Measurements from ENCODE around the gene NAA40.

Gene NAA40

DNA sequence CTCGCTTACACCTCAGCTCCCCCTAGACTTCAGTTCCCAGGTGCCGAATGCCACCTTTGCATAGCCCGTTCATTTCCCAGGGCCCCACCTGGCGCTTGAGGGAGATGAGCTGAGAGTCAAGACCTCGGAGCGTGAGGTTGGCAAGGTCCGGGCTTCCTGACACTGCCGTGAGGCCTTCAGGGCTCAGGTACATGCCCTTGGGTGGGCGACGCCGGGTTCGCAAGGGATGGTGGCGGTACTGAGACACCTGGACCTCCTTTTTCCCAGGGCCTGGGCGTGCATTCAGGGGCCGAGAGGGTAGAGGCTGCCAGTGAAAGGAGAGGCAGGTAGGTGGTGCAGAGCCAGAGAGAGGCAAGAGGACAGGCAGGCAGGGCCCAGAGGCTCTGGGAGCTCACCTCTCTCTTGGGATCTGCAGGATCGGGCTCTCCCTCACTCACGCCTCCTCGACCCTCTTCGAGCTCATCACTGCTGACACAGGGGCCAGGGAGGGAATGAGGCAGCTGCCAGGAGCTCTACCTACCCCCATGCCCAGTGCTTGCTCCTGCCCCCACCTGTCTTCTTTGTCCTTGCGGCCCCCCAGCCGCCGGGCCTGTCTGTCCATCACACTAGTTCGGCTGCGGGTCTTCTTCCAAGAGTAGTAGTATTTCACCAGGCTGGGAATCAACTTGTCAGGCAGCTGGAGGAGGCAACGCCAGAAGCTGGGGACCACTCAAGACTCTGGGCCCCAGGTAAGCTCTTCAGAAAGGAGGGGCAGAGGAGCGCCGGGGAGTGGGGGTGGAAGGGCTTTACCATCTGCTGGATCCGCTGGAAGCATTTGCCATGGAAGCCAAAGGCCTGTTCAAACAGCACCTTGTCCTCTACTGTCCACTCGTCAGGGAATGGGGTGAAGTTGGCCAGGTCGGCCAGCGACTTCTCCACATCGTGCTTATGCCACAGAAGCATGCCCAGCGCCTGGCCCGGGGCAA is 24.7 kb upstream of the NAA40 start:
- DNase-seq (ENCODE audit: low spot score): no peak

DNA sequence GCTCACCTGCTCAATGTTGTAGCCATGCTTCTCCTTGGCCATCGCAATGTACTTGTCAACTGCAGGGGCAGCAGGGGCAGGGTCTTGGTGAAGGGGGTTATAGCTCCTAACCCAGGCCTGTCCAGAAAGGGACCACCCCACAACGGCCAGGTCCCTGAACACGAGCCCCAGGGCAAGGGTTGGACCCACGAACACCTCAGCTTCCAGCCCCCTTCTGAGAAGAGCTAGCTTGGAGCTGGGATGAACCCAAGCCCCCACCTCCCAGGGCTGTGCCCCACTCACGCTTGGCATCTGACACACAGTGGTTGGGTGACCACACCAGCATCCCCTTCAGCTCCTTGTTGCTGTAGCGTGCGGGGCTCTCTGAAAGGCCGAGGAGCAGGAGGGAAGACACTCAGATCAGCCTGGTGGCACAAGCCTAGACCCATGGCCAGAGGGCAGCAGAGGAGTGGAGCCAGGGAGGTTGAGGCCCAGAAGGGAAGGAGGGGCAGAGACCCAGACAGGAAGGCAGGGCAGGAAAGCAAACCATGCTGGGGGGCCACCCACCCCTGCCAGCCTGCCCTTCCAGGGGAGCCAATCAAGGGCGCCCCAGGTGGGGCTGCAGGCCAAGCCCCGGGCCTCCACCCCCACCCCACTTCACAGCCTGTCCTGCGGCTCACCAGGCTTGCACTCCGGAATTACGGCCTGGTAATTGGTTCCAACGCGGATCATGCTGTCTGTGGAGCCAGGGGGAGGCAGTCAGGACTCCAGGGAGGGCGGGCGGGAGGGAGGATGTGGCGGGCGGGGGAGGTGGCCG is 23.7 kb upstream of the NAA40 start:
- DNase-seq (ENCODE audit: low spot score): no peak

DNA sequence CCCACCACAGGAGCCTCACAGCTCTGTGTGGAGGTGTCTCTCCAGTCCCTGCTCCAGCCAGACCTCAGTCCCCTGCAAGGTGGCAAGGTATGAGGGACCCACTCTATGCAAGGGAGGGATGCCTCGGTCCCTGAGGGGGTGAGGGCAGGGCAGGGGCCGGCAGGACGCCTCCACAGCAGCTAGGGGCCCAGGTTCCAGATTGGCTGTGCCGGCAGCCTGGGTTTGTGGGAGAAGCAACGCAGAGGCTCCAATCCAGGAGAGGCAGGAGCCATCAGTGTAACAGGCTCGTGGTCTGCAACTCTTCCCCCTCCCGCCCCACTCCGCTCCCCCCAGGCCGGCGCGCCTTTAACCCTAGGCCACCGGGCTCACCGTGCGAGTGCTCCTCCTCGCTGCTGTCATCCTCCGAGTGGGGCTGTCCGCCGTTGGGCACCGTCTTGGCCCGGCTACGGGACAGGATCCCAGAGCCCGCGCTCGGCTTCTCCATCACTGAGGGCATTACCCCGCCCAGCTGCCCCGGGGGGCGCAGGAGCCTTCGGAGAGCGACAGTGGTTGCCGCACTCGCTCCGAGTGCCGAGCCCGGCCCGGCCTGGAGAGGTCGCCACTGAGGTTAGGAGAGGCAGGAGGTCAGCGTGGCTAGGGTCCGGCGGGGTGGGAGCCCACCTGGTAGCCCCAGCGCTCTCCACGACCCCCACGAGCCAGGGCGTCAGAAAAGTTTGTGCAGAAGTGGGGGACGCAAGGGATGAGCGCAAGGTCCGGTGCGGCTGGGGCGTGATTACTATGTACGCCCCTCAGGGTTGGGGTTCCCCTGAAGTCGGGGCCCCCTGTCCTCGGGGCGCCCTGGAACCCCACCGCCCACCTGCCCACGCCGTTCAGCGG is 22.6 kb upstream of the NAA40 start:
- peak; percentile 79 for DNase-seq (ENCODE audit: low spot score)

DNA sequence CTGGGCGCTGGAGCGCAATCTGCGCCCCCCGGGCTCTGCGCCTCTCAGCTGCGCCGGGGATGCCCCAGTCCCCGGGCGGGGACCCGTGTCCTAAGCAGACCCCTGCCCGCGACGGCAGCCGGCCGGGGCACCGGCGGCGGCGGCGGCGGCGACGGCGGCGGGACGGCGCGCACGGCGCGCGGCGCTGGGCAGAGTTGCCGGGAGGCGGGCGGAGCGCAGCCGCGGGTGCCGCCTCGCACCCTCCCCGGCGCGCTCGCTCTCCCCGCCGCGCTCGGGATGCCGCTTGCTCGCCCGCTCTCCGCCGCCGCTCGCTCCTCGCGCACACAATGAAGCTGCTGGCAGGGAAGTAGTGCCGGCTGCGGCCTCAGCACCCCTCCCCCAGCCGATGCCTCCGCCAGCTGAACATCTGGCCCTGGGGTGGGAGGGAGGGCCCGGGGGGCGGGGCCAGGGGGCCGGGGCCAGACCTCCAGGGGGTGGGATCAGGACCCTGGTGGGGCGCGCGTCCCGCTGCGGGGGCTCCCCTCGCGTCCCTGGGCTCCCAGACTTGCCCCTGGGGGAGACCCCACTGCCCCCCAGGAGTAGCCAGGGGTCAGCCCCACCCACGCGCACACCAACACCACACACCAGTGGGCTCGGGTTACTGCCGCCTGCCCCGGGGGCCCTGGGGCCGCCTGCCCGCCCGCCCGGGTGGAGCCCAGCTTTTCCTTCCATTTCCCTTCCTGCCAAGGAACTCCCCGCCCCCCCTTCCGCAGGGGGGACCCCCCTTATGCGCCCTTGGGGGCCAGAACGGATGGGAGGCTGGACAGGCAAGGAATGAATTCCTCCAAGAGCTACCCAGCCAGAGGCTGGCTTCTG is 21.7 kb upstream of the NAA40 start, which contains the start of gene RCOR2:
Gene RCOR2 (minus strand): TSS at position 328 of the 855 bp plus-strand sequence. CDS start 708 bp downstream, outside the sequence.
- DNase-seq (ENCODE audit: low spot score): peak; percentile 94

DNA sequence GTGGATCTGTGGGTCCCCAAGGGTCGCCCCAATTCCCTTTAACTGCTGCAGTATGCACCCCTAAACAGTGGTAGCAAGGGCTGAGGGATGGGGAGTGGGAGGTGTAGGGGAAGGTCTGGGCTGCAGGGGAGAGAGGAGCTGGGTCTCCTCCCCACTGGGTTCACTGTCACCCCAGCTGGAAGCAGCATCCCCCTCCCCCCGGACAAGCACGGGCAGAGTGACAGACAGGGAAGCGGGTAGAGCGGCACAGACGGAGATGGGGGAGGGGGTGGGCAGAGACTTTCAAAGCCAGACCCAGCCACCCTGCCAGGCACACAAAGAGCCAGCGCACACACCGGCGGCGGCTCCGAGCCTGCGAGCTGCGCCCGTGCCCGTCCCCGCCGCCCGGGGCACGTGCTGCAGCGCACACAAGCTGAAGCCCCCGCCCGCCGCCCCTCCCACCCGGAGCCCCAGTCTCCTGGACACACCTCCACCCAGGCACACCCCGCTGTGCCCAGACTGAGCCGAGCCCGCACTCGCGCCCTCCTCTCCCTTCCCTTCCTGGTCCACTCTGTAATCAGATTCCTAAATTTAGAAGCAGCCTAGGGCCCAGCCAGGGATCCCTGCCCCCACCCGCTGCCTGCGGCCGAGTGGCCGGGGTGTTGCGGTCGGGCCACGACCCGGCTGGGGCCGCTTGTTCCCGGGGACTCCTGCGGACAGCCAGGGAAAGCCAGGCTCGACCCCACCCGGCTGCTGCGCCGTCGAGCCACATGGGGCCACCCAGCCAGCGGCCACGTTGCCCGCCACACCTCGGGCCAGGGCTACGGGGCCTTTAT is 20.9 kb upstream of the NAA40 start:
- peak; percentile 79 for DNase-seq (ENCODE audit: low spot score)

DNA sequence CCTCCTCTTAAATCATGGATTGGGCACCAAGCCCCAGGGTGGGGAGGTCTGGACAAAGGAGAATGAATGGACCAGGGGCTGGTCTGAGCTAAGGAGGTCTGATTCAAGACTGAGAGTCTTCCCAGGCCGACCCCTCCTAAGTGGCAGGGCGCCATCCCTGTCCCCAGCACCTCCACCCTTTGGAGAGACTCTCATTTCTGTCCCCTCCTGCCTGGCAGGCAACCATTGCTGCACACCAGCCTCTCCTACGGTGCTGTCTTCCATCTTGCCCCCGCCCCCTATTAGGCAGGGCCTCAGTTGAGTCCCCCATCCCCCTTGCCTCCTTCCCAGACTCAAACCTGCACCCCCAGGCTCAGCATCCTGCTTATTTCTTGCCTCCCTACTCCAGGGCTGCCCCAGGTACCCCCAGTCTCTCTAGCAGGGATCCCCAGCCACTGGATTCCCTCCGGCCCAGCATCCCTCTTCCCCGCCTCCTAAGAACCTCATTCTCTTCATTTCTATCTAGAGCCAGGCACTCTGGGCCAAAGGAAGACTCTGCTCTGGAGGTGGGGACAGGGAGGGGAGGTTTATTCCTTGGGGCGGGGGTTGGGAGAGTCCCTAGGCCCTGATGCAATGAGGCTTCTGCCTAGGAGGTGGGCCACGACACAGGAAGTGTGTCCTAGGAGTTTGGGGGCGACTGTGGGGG is 20.2 kb upstream of the NAA40 start:
- DNase-seq (ENCODE audit: low spot score): no peak

DNA sequence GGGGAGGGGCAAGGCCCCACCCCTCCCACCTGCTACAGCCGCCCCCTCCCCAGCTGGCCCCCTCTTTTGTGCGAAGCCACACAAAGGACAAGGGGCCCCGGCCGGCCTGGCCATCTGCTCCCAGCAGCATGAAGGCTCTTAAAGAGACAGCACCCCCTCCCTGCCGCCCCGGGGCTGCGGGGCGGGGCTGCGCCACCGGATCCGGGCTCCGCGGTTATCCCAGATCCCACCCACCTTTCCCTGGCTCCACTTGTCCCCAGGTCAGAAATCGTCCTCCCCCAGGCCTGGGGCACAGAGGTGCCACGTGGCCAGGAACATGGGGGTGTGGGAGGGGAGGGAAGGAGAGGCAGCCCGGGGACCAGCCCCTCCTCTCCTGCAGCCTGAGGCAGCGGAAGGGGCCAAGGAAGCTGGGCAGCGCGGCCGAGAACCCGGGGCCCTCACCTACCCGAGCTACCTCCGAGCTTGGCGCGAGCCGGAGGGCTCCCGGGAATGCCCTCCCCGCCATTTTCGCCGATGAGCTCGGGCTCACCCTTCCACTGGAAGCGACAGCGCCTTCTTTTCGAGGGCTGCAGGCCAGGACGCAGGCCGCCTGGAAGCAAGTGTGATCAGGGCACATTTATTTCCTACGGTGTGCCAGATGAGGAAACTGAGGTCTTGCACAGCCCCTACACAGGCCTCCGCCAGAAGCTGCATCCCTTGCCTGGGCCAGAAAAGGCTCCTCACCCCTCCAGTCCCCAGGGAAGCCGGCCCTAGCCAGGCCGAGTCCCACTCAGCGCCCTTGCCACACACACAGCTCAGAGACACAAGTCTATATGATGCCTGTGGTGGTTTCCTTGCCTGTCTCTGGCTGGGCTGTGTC is 19.3 kb upstream of the NAA40 start:
- DNase-seq (ENCODE audit: low spot score): no peak

DNA sequence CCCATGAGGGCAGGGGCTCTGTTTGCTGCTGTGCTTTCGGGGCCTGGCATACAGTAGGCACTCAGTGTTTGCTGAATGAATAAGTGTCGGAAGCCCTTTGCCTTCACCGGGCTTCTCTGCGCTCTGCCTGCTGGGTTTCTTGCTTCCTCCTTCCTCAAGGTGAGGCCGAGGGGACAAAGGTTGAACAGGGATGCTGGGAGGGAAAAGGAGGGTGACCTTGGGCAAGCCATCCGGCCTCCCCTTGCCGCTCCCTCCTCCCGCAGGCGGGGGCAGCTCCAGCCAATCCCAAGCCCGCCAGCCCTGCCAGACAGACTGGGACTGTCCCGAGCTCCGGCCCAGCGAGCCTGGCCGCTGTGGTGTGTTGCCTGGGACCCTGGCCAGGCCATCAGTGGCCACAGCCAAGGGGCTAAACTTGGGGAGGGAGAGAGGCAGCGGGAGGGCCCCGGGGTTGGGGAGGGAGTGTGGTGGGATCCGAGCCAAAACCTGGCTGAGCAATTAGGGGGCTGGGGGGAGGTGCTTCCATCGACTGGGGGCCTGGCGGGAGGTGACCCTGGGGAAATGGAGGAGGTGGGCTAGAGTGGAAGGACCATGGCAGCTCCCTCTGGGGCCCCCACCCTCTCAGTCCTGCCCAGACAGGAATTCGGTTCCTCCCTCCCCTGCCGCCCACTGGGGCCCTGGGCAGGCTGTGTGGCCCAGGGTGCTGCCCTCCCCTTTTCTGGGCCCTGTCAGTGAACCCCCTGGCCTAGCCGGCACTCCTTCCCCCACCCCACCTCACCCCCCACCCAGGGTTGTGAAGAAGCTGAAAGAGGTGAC is 18.5 kb upstream of the NAA40 start:
- peak; percentile 70 for DNase-seq (ENCODE audit: low spot score)

DNA sequence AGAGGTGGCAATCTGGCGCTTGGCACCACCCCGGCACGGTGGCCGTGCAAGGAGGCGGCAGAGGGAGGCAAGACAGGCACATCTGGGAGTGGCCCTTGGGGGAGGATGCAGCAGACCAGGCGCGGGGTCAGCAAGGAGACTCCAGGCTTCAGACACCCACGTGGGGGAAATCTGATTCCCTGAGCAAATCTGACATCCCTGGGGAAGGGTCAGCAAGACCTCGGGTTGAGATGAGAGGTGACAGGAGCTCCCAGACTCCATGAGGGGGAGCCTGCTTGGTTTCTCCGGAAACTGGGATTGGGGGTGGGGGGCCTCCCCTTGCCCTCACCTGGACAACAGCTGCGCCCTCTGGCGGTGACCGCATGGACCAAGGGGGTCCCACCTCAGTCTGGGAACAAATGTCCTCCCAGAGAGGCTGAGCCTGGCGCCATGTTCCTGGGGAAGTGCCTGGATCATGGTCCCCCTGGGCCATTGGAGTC is 17.8 kb upstream of the NAA40 start:
- no peak for DNase-seq (ENCODE audit: low spot score)

DNA sequence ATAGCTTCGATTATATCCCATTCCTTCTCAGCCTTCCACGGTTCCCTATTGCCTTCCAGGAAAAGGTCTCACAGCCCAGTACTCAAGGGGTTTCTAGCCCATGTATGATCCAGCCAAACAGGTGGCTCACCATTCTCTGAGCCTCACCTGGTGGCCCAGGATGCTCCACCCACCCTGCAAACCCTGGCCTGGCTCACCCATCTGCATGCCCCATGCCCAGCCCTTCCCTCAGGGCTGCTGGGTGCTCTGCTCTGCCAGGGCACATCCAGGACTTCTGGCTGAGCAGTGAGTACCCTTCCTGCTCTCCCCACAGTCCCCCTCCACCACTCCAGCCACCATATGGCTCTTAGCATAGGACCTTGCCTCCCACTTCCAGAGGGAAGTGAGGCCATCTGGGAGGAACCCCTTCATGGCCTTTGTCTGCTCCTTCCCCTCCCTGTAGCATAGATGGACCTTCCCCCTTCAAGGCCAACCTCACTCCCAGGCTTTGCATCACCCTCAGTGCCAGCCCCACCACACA is 16.1 kb upstream of the NAA40 start:
- DNase-seq (ENCODE audit: low spot score): no peak

DNA sequence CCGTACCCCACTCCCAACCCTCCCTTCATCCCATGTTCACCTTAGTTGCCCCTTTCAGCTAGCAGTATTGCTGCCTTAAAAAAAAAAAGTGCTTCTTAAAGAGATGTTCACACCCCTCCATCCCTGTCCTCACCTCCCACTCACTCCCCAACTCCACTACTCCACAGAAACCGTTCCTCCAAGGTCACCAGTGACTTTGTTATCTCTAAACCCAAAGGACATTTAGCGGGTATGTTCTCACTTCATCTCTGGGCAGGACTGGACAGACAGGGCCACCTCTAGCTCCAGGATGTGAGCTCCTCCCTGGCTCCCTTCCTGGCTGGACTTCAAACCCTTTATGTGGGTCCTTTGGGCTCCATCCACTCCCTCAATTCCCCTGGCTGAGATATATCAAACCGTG is 15.5 kb upstream of the NAA40 start:
- no peak for DNase-seq (ENCODE audit: low spot score)

DNA sequence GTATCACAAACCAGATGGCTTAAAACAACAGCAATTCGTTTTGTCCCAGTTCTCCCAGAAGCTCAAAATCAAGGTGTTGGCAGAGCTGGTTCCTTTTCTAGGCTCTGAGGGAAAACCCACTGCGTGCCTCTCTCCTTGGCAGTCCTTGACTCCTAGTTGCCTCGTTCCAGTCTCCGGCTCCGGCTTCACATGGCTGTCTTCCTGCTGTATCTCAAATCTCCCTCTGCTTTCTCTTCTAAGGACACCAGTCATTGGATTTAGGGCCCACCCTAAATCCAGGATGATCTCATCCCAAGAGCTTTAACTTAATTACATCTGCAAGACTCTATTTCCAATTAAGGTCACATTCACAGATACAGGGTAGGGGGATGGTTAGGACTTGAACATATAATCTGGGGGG is 9.2 kb upstream of the NAA40 start:
- no peak for DNase-seq (ENCODE audit: low spot score)

DNA sequence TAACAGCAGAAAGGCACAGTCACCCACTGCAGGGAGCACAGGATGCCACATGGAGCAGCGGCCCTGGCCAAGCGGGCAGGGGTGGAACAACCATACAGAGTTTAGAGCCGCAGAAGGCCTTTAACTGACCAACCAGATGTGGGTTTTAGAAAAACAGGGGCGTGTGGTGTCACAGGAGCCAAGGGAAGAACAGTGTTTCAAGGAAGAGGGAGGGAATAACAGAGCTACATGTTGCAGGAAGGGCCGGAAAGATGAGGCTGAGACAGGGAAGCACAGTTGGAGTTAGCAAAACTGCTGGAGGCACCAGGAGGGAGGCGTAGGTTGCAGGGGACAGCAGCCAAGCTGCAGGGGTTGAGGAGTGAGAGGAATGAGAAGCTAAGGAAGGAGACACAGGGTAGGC is 7.8 kb upstream of the NAA40 start:
- DNase-seq (ENCODE audit: low spot score): no peak

DNA sequence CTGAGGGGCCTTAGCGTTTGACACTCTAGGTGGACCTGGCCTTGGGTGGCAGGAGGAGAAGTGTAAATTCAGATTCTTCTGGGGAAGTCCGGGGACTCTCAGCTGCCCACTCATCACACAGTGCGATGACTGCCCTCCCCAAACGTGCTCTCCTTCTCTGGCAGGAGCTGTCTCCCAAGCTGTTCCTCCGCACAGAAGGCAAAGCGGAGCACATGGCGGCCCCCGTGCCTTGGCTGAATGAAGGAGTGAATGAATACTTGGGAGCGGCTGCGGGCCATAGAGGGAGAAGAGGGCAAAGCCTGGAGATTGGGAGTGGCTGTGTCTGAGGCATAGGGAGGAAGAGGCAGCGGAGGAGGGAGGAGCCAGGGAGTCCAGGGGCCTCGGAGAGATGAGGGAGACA is 6.9 kb upstream of the NAA40 start:
- no peak for DNase-seq (ENCODE audit: low spot score)

DNA sequence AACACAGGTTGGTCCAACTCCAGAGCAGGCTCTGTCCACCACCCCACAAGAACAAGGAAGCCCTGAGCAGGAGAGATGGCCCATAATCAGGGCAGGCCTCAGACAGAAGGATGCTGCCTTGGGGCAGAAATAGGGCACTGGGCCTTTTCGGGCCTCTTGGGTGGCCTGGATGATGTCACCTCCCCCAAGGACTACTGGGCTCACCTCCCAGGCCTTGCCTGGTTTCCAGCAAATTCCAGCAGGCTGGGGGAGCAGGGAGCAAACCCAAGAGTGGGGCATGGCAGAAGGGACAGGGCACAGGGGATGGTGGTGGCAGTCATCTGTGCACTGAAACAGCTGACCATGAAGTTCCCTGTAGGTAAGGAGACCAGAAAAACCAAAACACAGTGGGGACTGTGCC is 5.3 kb upstream of the NAA40 start:
- DNase-seq (ENCODE audit: low spot score): no peak

DNA sequence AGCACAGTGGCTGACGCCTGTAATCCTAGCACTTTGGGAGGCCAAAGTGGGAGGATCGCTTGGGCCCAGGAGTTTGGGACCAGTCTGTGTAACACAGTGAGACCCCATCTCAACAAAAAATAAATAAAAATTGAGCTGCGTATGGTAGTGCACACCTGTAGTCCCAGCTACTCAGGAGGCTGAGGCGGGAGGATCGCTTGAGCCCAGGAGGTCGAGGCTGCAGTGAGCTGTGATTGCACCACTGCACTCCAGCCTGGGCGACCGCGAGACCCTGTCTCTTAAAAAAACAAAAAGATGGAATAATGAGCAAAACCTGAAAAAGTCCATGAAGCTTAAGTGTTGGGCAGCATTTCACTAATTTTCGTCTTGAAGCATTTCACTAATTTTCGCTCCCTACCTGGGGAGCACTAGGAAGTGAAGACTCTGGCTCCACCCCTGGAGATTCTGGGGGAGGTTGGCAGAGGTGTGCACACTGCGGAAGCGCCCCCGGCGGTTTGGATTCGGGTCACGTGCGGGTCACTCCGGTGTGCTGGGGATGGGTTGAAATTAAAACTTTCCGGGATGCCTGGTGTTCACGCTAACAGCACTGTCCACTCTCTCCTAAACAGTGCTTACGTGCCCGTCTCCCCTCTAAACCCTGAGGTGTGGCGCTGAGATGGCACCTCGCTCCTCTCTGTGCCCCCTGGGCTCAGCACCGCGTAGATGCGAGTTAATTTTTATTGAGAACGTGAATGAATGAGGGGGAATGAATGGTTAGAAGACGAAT is 906 bp upstream of the NAA40 start:
- DNase-seq (ENCODE audit: low spot score): no peak

Data from AG08396 (cell line).